Measurements from ENCODE around the gene CFAP157.
"Not testable (repeated sequence)": the region's sequence is repeated elsewhere in the genome, so short reads cannot be mapped to it uniquely, and the experiment has no call there.

Gene CFAP157

DNA sequence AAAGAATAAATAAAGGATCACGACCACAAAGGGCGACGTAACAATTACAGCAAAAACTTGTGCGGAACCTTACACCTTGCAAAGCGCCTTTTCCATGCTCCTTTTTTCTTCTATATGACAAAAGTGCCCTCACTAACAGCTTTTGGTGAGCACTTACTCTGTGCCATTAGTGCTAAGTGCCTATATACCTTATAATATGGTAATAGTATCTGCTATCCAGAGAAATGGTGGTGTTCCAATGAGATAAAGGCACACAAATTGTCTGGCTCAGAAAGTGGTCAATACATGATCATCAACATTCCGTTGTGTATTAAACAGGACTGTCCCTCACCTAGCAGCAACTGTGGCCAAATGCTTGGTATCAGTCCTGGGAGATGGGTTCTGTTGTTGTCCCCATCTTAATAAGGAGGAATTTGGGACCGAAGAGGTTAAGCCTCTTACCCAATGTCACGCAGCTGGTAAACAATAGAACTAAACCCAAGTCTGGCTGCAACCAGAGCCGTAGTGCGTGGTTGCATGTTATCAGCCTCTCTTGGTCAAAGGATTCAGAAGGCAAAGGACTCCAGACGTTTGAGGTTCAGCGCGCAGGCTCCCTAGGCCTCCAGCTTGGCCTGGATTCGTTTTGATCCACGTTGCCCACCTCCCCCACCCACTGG lies 28.9 kb downstream of the CFAP157 start:
- DNase-seq (ENCODE audit: low read depth in 2 of 2): no peak

DNA sequence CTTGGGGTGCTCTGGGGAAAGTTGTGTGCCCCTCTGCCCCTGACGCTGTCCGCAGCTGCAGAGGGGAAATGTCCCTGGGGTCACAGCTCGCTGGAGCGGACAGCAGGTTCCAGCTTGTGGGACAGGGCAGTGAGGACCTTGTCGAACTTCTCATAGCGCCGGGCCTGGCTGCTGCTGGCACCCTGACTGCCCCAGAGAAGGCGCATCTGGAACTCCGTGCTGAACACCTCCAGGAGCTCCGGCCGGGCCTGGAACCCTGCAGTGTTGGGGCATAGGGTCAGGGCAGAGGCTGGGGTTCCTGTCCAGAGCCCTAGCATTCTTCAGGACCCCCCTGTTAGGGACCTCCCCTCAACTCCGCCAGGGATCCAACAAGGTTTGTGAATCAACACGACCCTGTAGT lies 31.9 kb downstream of the CFAP157 start:
- no peak for DNase-seq (ENCODE audit: low read depth in 2 of 2)

DNA sequence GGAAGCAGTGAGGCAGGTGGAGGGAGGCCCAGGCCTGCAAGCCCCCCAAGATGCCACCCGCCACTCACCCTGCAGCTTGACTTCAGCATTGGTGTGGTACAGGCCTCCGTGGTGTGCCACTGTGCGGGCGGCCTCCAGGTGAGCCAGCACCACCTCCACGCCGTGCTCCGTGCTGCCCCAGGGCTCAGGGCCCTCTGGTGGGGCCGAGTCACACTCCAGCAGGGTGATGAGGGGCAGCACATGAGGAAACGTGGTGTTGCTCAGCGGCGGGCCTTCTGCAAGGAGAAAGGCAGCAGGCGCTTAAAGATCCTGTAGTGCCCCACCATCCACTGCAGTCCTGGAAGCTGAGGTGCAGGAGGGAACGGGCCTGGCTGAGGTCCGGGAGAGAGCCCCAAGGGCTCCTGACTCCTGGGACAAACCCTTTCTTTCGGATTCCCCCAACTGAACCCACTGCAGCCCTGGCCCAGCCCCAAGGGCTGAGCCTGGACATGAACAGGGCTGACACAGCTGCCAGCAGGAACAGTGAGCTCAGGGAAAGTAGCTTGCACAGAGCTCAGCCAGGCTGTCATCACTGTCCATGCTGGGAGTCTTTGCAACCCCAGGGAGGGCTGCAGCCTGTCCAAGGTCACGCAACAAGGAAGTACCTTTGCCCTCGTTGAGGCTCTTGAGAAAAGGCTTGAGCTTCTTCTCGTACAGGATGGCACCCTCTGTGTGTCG lies 33.0 kb downstream of the CFAP157 start:
- DNase-seq (ENCODE audit: low read depth in 2 of 2): no peak

DNA sequence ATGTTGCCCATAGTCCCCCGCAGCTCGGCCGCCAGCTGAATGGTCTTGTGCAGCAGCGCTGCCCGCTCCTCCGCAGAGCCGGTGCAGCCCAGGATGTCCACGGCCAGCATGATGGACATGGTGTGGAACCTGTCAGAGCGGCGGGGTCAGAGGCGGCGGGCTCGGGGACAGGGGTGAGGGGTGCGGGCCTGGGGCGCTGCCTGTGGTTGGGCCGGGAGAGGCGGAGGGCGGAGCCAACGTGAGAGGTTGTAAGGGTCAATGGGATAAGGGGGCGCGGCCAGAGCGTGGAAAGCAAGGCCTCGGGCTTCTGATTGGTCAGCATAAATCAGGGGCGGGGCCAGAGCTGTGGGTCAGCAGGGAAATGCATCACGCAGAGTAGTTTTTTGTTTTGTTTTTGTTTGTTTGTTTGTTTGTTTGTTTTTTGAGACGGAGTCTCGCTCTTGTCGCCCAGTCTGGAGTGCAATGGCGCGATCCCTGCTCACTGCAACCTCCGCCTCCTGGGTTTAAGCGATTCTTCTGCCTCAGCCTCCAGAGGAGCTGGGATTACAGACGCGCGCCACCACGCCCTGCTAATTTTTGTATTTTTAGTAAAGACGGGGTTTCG lies 35.1 kb downstream of the CFAP157 start:
- no peak for DNase-seq (ENCODE audit: low read depth in 2 of 2)

DNA sequence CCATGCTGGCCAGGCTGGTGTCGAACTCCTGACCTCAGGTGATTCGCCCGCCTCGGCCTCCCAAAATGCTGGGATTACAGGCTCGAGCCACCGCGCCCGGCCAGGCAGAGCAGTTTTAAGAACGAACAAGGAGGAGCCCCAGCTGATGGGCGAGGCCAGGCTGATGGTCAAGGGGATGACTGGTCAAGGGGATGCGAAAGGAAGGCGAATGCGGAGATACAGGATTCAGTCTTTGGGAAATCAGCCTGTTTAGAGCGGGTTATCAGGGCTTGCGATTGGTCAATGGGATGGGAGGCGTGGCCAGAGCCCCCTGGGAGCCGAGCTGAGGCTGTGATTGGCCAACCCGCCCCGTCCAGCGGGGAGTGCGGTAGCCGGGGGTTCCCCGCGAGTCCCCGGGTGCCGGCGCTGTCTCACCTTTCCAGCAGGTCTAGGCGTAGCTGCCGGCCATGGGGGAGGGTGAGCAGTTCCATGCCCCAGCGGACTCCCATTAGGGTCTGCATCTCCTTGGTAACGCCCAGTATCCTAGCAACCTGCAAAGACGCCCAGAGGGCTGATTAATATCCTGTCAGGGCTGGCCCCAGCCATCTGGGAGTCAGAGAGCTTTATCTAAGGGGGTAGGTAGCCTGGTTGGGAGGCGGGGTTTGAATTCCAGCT lies 35.8 kb downstream of the CFAP157 start:
- no peak for DNase-seq (ENCODE audit: low read depth in 2 of 2)

DNA sequence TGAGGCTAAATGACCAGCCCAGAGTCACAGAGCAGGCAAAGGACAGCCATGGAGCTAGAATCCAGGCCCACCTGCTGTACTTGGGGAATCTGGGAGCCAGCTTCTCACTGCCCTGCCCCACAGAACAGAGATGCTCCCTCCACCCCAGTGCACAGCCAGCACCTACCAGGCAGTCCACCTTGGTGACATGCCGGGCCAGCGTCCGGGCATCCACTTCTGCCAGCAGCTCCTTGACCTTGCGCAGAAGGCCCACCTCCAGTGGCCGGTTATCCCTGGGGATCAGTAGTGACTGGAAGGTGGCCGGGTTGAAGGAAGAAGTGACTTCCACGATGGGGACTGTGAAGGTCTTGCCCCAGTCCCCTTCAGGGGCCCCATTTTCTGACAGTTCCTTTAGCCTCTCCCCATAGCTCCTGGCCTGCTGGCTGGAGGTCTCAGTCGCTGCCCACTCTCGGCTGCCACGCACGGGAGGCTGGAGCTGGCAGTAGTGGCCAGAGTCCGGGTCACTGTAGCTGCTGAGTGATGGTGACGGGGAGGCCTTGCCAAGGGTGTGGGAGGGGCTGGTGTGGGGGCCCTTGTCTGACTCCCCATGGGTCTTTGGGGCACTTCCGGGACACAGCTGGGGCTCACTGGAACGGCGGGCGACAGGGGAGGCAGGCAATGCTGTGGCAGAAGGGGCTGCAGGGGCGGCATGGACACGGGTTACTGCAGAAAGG lies 37.8 kb downstream of the CFAP157 start:
- DNase-seq (ENCODE audit: low read depth in 2 of 2): no peak

DNA sequence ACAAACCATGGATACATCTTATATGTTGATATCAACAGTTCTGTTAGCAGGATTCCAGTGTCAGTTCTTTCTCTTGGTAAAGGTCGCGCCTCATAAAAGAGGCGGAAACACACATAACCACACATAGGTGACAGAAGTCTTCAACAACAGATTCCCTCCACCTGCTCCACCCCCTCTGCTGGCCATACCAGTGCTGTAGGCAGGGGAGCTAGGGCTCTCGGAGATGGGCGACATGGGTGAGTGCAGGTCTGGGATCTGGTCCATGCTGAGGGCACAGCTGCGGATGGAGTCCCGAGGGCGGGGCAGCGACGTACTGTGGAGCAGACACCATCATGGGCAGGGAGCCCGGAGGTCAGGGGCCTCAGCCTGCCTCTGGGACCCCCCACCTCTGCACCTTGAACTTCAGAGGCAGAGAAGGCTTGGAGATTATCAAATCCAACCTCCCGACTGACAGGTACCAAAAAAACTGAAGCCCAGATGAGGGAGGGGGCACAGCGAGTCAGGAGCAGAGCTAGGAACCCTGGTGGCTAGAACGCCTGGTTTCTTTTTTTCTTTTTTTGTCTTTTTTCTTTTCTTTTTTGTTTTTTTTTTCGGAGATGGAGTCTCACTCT lies 40.3 kb downstream of the CFAP157 start:
- DNase-seq (ENCODE audit: low read depth in 2 of 2): no peak

DNA sequence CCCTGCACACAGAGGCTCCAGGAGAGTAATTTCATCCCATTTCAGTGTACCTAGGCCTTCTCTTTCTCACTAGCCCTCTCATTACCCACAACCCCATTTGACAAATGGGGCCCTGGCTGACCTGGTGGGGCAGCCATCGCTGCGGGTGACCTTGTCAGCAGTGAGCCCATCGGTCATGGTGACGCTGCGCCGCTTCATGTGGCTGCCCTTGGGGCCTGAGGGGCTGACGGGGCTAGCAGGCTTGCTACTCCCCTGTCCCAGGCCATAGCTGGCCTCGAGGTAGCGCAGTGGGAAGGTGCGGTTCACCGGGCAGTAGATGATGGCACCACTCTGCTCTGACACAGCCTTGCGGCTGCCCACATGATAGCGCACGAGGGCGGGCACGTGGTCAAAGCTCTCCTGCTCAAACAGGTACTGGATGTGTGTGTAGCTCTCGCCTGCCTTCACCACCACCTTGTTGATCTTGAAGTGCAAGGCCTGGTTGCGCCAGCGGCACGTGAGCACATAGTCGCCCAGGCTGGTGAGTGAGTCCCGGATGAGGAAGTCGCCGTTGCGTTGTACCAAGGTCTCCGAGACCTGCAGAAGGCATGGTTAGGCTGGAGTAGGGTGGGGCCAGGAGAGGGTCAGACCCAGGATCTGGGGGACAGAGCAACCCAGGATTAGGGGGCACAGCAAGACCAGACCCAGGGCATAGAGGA lies 42.5 kb downstream of the CFAP157 start:
- no peak for DNase-seq (ENCODE audit: low read depth in 2 of 2)

DNA sequence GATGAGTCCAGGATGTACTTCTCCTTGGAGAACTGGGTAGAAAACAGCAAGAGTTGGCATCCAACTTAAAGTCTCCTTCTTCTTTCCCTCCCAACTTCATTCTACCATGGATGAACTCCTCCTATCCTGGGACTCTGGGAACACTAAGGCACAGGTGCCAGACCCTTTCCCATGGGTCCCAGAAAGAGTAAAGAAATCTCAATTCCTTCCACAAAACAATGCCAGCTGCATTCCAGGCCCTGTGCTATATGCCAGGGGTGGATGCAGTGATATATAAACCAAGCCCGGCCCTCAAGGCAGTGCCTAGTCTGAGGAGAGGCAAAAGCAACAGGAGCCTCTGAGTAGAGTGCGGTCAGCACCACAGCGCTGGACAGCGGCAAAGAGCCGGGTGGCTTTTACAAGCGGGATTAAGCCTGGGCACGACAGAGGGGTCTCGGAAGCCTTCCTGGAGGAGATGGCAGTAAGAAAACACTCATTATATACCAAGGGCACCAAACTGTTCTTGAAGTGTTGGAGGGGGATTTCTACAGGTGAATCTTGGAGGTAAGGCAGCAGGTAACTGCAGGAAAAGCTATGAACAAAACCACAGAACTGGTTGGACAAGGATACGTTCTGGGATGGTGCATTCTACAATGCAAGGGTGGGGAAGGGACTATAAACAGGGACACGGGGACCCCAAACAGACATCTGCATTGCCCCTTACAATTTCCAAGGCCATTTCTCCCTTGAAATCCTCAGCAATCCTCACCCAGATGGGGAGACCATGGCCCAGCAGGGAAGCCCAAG lies 44.7 kb downstream of the CFAP157 start:
- no peak for DNase-seq (ENCODE audit: low read depth in 2 of 2)

DNA sequence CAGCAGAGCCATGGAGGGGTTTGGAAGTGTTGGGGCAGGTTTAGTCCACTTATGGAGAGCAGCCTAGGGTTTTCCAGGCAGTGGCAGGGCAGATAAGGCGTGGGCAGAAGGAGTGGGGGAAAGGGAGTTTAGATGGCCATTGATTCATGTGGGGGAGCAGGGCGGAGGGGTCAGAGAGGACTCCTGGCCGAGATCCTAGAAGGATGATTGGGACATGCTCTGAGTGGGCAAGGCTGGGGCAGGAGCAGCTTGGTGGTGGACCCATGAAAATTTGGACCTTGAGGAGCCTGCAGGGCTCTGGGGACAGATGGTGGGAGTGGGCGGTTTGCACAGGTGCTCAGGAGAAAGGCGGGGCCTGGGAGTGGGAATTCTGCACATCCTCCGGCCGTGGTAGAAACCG lies 46.4 kb downstream of the CFAP157 start:
- DNase-seq (ENCODE audit: low read depth in 2 of 2): no peak

DNA sequence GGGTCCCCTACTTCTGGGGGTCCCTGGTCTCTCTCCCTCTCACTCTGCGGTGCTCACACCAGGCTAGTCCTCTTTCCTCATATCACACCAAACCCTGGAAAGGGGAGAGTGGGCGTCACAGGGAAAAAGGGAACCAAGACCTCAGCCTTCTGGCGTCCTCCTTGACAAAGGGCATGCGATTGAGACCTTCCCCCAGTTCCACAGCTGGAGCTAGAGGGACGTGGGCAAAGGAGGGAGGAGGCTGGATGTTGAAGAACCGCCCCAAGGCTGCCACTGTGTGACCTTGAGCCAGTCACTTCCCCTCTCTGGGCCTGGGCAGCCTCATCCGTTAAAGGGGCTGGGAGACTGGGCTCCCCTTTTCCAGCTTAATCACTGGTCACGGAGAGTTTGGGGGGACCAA lies 46.8 kb downstream of the CFAP157 start:
- DNase-seq (ENCODE audit: low read depth in 2 of 2): no peak

DNA sequence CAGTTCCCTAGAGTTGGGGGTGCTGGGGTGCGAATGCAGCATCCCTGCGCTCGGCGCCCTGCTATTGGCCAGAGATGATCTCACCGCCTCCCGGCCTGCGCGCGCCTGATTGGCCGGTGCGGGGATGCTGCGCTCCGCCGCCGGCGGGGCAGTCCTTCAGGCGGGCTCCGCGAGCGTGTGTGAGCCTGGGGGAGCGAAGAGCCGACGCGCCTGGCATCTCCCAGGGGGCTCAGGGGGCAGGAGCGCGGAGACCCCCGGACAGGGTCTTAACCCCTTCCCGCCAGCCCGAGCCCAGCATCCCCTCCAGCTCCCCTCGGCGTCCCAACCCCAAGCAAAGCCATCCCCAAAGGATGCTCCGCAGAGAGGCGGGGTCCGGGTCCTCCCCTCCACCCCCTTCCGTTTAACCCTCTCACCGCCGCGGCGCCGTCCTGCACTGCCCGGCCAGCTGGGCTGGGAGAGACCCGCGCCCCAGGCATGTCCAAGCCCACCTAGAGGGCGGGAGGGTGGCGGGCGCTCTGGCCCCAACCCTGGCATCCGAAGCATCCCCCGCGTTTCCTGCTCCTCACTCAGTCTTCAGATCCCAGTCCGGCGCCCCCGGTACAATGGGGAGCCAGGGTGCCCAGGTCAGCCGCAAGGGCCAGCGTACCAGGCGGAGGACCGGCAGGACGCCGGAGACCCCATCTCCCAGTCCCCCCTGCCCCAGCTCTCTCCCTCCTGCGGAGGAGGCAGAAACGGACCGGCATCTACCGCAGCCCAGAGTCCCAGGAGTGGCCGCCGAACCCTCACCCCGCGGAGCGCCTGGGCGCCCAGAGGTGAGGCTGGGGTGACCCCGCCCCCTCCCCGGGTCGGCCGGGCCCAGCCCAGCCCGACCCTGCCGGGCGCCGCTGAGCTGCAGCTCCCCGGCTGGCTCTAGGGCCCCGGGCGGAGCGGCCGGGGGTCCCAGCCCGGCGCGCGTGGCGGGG lies 47.6 kb downstream of the CFAP157 start:
- no peak for DNase-seq (ENCODE audit: low read depth in 2 of 2)

DNA sequence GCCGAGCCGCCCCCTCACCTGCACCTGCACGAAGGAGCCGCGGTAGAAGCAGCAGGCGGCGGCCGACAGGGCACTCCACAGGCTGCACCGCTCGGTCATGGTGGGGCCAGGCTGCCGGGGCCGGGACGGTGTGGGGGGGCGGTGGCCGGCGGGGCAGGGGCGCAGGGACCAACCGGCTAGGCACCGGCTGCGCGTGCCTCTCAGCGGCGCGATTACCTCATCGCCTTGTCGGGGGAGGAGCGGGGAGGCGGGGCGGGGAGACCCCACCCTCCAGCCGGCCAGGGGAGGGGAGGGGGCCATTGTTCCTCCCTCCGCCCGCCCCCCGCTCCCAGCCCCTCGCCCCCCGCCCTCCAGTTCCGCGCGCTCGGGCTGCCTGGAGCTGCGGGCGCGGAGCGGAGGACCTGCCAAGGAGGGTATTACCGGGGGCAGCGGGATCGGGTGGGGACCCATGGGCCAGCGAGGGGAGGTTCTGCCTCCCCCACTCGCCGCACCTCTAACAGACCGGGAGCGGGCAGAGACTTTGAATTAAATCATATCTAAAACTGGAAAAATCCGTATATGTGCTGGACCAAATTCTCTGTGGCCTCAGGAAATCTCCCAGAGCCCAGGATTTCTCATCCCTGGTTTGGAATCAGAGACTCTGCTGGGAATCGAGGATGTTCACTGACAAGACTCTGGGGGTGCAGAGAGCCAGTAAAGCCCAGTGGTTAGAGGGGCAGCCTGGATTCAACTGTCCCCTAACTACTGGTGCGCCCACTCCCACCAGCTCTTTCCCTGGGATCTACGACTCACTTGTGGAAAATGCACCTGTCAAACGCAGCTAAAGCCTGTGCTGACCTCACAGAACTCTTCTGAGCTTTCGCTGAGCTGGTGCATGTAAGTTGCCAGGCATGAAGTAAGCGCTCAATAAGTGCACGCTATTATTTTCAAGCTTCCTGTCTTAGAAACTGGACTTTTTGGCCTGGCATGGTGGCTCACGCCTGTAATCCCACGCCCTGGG lies 48.6 kb downstream of the CFAP157 start:
- DNase-seq (ENCODE audit: low read depth in 2 of 2): no peak

DNA sequence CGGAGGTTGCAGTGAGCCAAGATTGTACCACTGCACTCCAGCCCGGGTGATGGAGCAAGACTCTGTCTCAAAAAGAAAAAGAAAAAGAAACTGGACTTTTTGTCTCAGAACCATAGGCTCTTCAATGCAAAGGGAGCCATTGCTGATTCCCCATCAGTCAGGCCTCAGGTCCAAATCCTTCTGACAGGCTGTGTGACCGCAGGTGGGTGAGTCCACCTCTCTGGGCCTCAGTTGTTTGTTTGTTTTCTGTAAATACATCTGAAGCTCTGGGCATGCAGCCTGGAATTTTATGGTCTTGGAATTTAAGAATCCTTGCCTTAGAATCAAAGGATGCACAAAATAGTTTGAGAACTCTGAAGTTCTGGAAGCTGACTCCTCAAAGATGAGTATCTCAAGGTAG lies 49.4 kb downstream of the CFAP157 start:
- no peak for DNase-seq (ENCODE audit: low read depth in 2 of 2)

DNA sequence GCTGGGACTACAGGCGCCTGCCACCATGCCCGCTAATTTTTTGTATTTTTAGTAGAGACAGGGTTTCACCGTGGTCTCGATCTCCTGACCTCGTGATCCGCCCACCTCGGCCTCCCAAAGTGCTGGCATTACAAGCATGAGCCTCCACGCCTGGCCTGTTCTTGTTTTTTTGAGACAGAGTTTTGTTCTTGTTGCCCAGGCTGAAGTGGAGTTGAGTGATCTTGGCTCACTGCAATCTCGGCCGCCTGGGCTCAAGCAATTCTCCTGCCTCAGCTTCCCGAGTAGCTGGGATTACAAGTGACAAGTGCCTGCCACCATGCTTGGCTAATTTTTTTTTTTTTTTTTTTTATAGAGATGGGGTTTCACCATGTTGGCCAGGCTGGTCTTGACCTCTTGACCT lies 50.0 kb downstream of the CFAP157 start:
- DNase-seq (ENCODE audit: low read depth in 2 of 2): not testable (repeated sequence)

DNA sequence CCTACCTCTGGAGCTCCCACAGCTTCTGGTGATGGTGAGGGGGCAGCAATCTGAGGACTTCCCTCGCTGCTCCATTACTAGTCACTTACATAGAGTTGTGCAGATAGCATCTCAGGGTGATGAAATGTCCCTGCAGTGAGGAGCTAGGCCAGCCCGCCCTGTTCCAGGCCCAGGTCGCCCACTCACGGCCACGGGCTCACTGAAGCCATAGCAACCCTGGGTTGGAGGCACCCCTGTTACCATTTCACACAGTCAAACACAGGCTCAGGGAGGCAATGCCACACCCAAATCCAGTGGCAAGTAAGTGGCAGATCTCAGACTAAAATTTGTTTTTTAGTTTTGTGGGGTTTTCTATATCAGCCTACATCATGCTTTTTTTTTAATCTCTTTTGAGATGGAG lies 52.1 kb downstream of the CFAP157 start:
- DNase-seq (ENCODE audit: low read depth in 2 of 2): no peak

DNA sequence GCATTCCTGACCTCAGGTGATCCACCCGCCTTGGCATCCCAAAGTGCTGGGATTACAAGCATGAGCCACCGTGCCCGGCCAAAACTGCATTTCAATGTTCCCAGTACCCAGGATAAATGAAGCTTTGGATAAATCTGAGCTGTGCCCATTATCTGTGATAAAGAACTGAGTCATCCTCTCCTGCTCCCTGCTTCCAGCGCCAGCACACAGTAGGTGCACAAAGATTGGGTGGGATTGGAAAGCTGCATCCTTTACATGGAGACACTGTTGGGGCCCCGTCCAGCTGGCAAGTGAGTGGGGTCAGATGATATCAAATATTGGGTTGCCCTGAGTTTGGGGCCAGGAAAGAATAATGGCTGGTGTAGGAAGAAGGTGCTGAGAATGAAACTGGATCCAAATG lies 54.3 kb downstream of the CFAP157 start:
- DNase-seq (ENCODE audit: low read depth in 2 of 2): no peak

DNA sequence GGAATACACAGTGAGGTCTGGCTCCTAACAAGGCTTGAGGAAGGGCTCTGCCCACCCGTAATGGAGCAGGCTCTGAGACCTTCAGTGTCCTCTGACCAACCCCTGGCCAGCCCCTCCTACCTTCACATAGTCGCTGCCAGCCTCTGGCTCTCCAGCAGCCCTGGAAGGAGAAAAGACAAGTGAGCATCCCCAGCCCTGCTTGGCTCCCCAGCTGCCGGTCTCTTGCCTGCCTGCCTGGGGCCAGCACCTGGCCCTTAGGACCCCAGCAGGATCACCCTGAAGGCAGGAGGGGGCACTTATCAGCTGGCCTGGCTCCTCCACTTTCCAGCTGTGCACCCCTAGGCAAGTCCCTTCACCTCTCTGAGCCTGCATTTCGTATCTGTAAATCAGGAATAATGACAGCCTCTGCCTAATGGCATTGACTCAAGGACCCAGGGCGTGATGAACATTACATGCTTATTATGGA lies 54.7 kb downstream of the CFAP157 start:
- no peak for DNase-seq (ENCODE audit: low read depth in 2 of 2)
